Renal cortex interstitium (tissue), 3 donors: Measurements from ENCODE around the gene TMEM127. TPM values are rescaled to one million over a fixed set of nuclear protein-coding genes. Genes with fewer than 3 reads are reported as not detected.

ENCODE experiments used
- polyA plus RNA-seq, 3 donors: library from polyadenylated mRNA; unstranded; fragments of 120-200 nt; gene quantifications; one replicate each; pipeline ENCODE4 v1.2.1, GENCODE V29; 2013; ENCODE audit not compliant: insufficient read length in 3 of 3

Gene TMEM127
- polyA plus RNA-seq, 3 donors: 38.3 to 44.0 (median 41.2) TPM

Other genes with a start within 250 kb of the TMEM127 start
- 1 to 10 TPM in 2 of 3 donors, under 1 TPM in 1; 0.83 to 2.8 (median 1.3) TPM for gene GPAT2, start 231.1 kb downstream of the TMEM127 start, polyA plus RNA-seq
- gene ADRA2B, start 149.4 kb downstream of the TMEM127 start, polyA plus RNA-seq: 1 to 10 TPM; 4.5 to 4.8 (median 4.5) TPM
- gene ASTL, start 127.5 kb downstream of the TMEM127 start, polyA plus RNA-seq: under 1 TPM; 0.17 to 0.20 (median 0.20) TPM
- gene DUSP2, start 120.6 kb downstream of the TMEM127 start, polyA plus RNA-seq: 1 to 10 TPM; 2.1 to 8.9 (median 2.9) TPM
- gene STARD7, start 57.2 kb downstream of the TMEM127 start, polyA plus RNA-seq: 100 to 1,000 TPM; 135 to 159 (median 141) TPM
- gene CIAO1, start 228 bp upstream of the TMEM127 start, polyA plus RNA-seq: 10 to 100 TPM; 68.1 to 78.8 (median 70.7) TPM
- gene SNRNP200, start 39.5 kb upstream of the TMEM127 start, polyA plus RNA-seq: 100 to 1,000 TPM; 187 to 201 (median 193) TPM
- 1 to 10 TPM; 3.8 to 5.1 (median 4.4) TPM for gene ITPRIPL1, start 59.3 kb upstream of the TMEM127 start, polyA plus RNA-seq
- gene NCAPH, start 69.8 kb upstream of the TMEM127 start, polyA plus RNA-seq: 10 to 100 TPM; 16.1 to 23.8 (median 21.8) TPM
- 1 to 10 TPM; 4.0 to 5.5 (median 4.8) TPM for gene NEURL3, start 239.4 kb upstream of the TMEM127 start, polyA plus RNA-seq